Breast epithelium (tissue), 3 donors: ENCODE data around the gene DYSF.

ENCODE experiments used
- POLR2A ChIP-seq: fragments of 450-650 bp; IDR thresholded peaks from one replicate; pipeline ENCODE4 v1.6.1; 2016; ENCODE audit warnings: antibody characterized with exemption, mild to moderate bottlenecking, moderate library complexity
- TF ChIP-seq, protein P1 (sequence below), 3 donors: fragments of 450-650 bp; IDR thresholded peaks; one replicate each; pipeline ENCODE4 v1.5.1; 2016 to 2017; ENCODE audit warnings: antibody characterized with exemption in 3 of 3, mild to moderate bottlenecking in 3 of 3, moderate library complexity in 3 of 3

DNA sequence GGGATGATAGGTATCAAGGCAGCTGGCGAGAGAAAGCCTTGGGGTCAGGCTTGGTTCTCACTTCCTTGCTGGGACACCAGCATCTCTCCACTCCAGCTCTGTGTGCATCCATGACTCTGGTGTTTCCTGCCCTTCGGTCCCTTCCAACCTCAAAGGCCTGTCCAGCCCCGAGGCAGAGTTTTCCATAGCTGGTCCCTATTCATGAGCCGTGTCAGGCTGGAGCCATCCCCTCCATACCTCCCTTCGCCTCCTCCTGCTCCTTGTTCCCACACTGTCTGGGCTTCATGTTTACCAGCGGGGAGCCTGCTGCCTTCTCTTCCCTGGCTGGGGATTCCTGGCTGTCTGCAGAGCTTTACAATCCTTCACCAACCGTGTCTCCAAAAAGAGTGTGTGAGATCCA, 51.2 kb downstream of the DYSF start:
- TF ChIP-seq, protein P1, sequence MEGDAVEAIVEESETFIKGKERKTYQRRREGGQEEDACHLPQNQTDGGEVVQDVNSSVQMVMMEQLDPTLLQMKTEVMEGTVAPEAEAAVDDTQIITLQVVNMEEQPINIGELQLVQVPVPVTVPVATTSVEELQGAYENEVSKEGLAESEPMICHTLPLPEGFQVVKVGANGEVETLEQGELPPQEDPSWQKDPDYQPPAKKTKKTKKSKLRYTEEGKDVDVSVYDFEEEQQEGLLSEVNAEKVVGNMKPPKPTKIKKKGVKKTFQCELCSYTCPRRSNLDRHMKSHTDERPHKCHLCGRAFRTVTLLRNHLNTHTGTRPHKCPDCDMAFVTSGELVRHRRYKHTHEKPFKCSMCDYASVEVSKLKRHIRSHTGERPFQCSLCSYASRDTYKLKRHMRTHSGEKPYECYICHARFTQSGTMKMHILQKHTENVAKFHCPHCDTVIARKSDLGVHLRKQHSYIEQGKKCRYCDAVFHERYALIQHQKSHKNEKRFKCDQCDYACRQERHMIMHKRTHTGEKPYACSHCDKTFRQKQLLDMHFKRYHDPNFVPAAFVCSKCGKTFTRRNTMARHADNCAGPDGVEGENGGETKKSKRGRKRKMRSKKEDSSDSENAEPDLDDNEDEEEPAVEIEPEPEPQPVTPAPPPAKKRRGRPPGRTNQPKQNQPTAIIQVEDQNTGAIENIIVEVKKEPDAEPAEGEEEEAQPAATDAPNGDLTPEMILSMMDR (IDR thresholded peaks at IDR 0.05), result no peak
- no peak for TF ChIP-seq POLR2A
